HepG2 (cell line): ENCODE measurements around the gene GMPPA. TPM values are rescaled to one million over a fixed set of nuclear protein-coding genes. Genes with fewer than 3 reads are reported as not detected.

ENCODE experiments used
- KDM2A ChIP-seq: sonication (generic); formaldehyde crosslinking; IDR thresholded peaks from 2 replicates; pipeline ENCODE4 v1.4.0; 2020; ENCODE audit warnings: low read depth, missing genetic modification reagents, borderline replicate concordance
- MAZ ChIP-seq, 2 experiments: sonication (generic) in 1 of 2; formaldehyde crosslinking in 1 of 2; IDR thresholded peaks; 2 replicates each; pipeline versions ENCODE4 v1.5.0 to v1.6.1; 2012 to 2020; ENCODE audit warnings: low read depth in 2 of 2, mild to moderate bottlenecking in 2 of 2, borderline replicate concordance in 1 of 2, improper control_type of control experiment in 1 of 2, low read length in 1 of 2, missing genetic modification reagents in 1 of 2, moderate library complexity in 1 of 2
- MYNN ChIP-seq: sonication (generic); formaldehyde crosslinking; IDR thresholded peaks from 2 replicates; pipeline ENCODE4 v1.4.0; 2020; ENCODE audit warnings: mild to moderate bottlenecking, low read depth, missing genetic modification reagents
- PATZ1 ChIP-seq: sonication (generic); formaldehyde crosslinking; IDR thresholded peaks from 2 replicates; pipeline ENCODE4 v1.4.0; 2020; ENCODE audit warnings: missing genetic modification reagents
- PREB ChIP-seq: sonication (generic); formaldehyde crosslinking; IDR thresholded peaks from 2 replicates; pipeline ENCODE4 v1.4.0; 2020; ENCODE audit warnings: missing genetic modification reagents
- RELA ChIP-seq: sonication (generic); formaldehyde crosslinking; IDR thresholded peaks from 2 replicates; pipeline ENCODE4 v1.4.0; 2020; ENCODE audit warnings: missing genetic modification reagents
- SMC3 ChIP-seq: IDR thresholded peaks from 2 replicates; pipeline ENCODE4 v1.6.1; 2011; ENCODE audit warnings: low read length, improper control_type of control experiment
- XRCC5 ChIP-seq: fragments of 200-400 bp; formaldehyde crosslinking; optimal IDR thresholded peaks from 2 replicates; pipeline ENCODE3; 2017; ENCODE audit warnings: mild to moderate bottlenecking, low read length
- ZNF281 ChIP-seq: sonication (generic); formaldehyde crosslinking; IDR thresholded peaks from 2 replicates; pipeline ENCODE4 v1.4.0; 2020; ENCODE audit warnings: missing genetic modification reagents, borderline replicate concordance
- ZNF775 ChIP-seq: sonication (generic); formaldehyde crosslinking; IDR thresholded peaks from 2 replicates; pipeline ENCODE4 v1.4.0; 2020; ENCODE audit warnings: missing genetic modification reagents, mild to moderate bottlenecking, moderate library complexity, borderline replicate concordance
- ZNF816 ChIP-seq: sonication (generic); formaldehyde crosslinking; IDR thresholded peaks from 2 replicates; pipeline ENCODE4 v1.8.0; 2022; ENCODE audit warnings: missing genetic modification reagents, mild to moderate bottlenecking, borderline replicate concordance
- polyA plus RNA-seq, 8 experiments: library from polyadenylated mRNA; depleted of rRNA in 3 of 8; stranded (reverse) in 7 of 8; unstranded in 1 of 8; fragments of >200 nt; fragmentation: Illumina TruSeq in 4 of 8; extraction: Trizol in 4 of 8; gene quantifications; 2 replicates each; pipeline versions ENCODE4 v1.2.1 to v1.2.3, GENCODE V29; 2011 to 2016; ENCODE audit warnings: low read depth in 4 of 8, missing spikeins in 1 of 8, mixed read lengths in 1 of 8; ENCODE audit not compliant: insufficient read depth in 1 of 8
- total RNA-seq, 5 experiments: library from RNA; depleted of rRNA; stranded (reverse); fragments of >200 nt; fragmentation: Illumina TruSeq; extraction: Trizol; gene quantifications; 2 replicates each; pipeline ENCODE4 v1.2.3, GENCODE V29; 2016; ENCODE audit warnings: low read depth in 1 of 5
- TF ChIP-seq, protein P1 (sequence below), 2 experiments: sonication (generic) in 1 of 2; formaldehyde crosslinking in 1 of 2; IDR thresholded peaks; 2 replicates each; pipeline versions ENCODE4 v1.4.0 to v1.6.1; 2018 to 2020; ENCODE audit warnings: missing genetic modification reagents in 2 of 2, borderline replicate concordance in 1 of 2, low read depth in 1 of 2, mild to moderate bottlenecking in 1 of 2, missing biosample characterization in 1 of 2

GMPPA gene
- total and polyA plus RNA-seq, 2 of the 13 experiments (the other 11 are each of a cell fraction or from before 2014, with no cell fraction given) = 81.1 to 106 TPM

- peak; percentile 83 for TF ChIP-seq PATZ1 (CRISPR knock-in tag)
- TF ChIP-seq XRCC5 = peak; percentile 68
- TF ChIP-seq ZNF281 (CRISPR knock-in tag) = 0 out of 2 replicates have a peak, but pooled peaks have one; percentile 10
- TF ChIP-seq KDM2A (CRISPR knock-in tag) = peak; percentile 36; the same call in 1 of the 2 replicates
- peak; percentile 76; the same call in 1 of the 2 replicates for TF ChIP-seq MAZ (IDR thresholded peaks at IDR 0.05; ENCODE audit: borderline replicate concordance, low read depth, low read length)
- TF ChIP-seq MAZ (CRISPR knock-in tag; IDR thresholded peaks at IDR 0.05; ENCODE audit: low read depth) = peak; percentile 72
- TF ChIP-seq, protein P1, sequence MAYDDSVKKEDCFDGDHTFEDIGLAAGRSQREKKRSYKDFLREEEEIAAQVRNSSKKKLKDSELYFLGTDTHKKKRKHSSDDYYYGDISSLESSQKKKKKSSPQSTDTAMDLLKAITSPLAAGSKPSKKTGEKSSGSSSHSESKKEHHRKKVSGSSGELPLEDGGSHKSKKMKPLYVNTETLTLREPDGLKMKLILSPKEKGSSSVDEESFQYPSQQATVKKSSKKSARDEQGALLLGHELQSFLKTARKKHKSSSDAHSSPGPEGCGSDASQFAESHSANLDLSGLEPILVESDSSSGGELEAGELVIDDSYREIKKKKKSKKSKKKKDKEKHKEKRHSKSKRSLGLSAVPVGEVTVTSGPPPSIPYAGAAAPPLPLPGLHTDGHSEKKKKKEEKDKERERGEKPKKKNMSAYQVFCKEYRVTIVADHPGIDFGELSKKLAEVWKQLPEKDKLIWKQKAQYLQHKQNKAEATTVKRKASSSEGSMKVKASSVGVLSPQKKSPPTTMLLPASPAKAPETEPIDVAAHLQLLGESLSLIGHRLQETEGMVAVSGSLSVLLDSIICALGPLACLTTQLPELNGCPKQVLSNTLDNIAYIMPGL (CRISPR knock-in tag; IDR thresholded peaks at IDR 0.05; ENCODE audit: borderline replicate concordance in 1 of 2, low read depth in 1 of 2) = peak in 1 of 2 experiments; percentile 36; a peak in 1 of 4 replicates
- no peak for TF ChIP-seq PREB (CRISPR knock-in tag)
- 0 out of 2 replicates have a peak, but pooled peaks have one; percentile 28 for TF ChIP-seq MYNN (CRISPR knock-in tag)
- TF ChIP-seq RELA (CRISPR knock-in tag) = no peak
- no peak for TF ChIP-seq ZNF775 (CRISPR knock-in tag)
- TF ChIP-seq ZNF816 (CRISPR knock-in tag) = no peak
- TF ChIP-seq SMC3 = peak; percentile 52
Measured at GRCh38 chr2:219521066-219521880, 22.6 kb downstream of the GMPPA start (continued).
